AG10803 (cell line): Measurements from ENCODE around the gene SLC13A3.

ENCODE experiments used
- DNase-seq: peaks from one replicate; pipeline ENCODE4 v3.0.0; 2010; ENCODE audit warnings: low read depth
- H3K4me3 ChIP-seq: 2 replicates; pipeline ENCODE4 v1.5.1; 2011; ENCODE audit warnings: mild to moderate bottlenecking, low read length, control low read depth
- TF ChIP-seq, protein P1 (sequence below): conservative IDR thresholded peaks from 2 replicates; pipeline ENCODE4 v1.5.1; 2011; ENCODE audit warnings: mild to moderate bottlenecking, low read length, control low read depth, inconsistent platforms

The SLC13A3 gene

DNA sequence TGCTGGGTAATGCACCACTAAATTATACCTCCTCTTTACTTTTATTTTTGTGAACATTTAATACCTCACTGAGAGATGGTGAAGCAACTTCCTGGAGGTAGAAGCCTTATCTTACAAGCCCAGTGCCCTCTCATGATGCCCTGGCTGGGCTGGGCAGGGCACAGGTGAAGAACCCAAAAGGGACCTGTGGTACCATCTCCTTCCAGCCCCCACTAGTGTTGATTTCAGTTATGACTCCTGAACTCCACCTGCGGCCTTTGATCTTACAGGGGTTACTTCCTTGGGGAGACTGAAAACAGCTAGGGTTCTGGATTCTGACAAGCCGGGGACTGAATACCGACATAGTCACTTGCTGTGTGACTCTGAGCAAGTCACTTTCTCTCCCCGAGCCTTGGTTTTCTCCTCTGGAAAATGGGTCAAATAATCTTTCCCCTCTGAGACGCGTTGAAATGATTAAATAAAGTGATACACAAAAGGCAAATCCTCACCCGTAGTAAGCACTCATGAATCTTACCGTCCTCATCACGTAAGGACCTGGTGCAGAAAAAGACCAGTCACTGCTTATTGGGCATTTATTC, 1.2 kb downstream of the SLC13A3 start:
- TF ChIP-seq, protein P1, sequence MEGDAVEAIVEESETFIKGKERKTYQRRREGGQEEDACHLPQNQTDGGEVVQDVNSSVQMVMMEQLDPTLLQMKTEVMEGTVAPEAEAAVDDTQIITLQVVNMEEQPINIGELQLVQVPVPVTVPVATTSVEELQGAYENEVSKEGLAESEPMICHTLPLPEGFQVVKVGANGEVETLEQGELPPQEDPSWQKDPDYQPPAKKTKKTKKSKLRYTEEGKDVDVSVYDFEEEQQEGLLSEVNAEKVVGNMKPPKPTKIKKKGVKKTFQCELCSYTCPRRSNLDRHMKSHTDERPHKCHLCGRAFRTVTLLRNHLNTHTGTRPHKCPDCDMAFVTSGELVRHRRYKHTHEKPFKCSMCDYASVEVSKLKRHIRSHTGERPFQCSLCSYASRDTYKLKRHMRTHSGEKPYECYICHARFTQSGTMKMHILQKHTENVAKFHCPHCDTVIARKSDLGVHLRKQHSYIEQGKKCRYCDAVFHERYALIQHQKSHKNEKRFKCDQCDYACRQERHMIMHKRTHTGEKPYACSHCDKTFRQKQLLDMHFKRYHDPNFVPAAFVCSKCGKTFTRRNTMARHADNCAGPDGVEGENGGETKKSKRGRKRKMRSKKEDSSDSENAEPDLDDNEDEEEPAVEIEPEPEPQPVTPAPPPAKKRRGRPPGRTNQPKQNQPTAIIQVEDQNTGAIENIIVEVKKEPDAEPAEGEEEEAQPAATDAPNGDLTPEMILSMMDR, result no peak
- DNase-seq, result no peak
- no peak overlapping the region for H3K4me3 ChIP-seq

DNA sequence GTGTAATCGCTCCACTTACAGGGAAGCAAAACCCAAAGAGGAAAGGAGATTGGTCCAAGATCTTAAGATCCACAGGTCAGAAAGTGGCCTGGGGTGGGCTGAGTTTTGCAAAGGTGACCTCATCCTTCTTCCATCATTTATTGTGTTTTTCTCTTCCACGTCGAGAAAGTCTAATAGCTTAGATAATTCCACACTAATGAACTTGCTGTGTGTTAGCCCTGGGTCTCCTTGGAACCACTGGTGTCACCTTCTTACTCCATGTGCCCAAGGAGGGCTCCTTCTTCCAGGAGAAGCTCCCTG, 1.7 kb downstream of the SLC13A3 start:
- TF ChIP-seq, protein P1, result no peak
- DNase-seq, result no peak
- H3K4me3 ChIP-seq, result no peak overlapping the region

DNA sequence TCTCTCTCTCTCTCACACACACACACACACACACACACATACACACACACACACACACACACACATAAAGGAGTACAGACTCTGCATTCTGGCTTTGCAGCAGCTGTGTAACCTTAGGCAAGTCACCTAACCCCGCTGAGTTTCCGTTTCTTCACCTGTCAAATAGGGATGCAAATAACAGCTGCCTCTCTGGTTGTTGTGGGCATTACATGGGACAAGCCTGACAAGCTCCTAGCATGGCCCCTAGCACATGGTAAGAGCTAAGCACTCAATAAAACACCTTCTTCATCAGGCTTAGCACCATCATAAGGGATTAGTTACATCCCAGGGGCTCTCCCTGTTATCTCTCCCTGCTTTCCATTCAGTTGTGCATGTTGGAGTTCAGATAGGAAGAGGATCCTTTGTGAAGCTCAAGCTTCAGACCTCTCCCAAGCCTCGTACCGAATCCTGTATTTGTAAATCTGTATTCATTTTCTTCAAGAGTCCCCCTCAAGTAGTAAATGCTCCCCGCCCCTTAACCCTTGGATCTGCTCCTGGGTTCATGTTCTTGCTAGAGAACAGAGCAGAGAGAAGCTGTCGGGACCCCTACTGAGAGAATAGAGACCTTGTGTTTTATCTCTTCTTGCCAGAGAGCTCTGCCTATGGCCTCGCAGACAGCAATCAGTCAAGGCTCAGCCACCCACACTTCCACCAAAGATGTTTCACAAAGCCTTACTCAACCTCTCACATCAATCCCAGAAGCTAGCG, 2.2 kb downstream of the SLC13A3 start:
- H3K4me3 ChIP-seq, result no peak overlapping the region
- TF ChIP-seq, protein P1, result no peak
- no peak for DNase-seq

DNA sequence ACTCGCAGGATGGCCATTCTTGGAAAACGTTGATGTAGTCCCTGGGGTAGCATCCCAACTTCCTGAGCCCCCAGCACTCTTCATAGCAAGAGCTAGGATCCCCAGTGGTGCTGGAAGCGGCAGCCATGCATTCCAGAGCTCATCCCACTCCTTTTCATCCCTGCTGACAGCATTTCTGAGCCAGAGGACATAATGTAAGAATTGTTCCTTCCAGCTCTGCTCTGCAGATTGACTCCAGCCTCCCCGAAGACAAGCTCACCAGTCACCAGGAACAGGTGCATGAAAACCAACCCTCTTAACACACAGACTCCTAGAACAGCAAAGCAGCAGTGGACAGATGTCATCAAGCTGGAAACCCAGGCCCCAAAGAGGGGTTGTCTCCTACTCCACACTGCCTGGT, 3.8 kb downstream of the SLC13A3 start:
- DNase-seq, result no peak
- TF ChIP-seq, protein P1, result no peak

DNA sequence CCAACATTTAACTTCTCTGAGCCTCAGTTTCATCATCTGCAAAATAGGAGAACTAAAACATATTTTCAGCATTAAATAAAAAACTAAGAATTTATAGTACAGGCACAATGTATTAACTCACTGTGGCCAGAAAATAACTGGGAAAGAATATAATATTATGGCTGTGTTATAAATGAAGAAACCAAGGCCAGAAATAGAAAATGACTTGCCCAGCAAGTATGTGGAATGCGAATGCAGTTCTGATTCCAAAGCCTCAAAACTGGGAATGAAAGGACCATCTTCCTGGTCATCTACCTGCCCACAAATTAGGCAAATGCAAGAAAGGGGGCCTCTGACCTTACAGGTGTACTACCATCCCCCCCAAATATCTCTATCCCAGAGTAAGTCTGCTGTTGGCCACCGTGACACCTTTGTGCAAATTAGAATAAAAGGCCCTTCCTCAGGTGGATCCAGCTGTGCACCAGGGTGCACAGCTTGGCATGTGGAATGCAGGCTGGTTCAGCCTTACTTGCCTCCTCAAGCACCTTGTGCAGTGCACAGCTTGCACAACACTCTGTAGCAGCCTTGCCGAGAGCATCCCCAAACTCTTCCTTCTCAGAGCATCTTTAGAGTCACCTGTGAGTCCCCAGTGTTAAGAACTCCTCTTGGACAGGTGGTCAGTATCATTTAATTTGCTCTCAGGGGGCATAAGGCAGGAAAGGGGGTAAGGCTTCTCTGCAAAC, 4.4 kb downstream of the SLC13A3 start:
- H3K4me3 ChIP-seq, result no peak overlapping the region
- DNase-seq, result peak; percentile 23
- TF ChIP-seq, protein P1, result no peak

More for the DNA sequence above, 3.8 kb downstream of the SLC13A3 start:
- no peak overlapping the region for H3K4me3 ChIP-seq

DNA sequence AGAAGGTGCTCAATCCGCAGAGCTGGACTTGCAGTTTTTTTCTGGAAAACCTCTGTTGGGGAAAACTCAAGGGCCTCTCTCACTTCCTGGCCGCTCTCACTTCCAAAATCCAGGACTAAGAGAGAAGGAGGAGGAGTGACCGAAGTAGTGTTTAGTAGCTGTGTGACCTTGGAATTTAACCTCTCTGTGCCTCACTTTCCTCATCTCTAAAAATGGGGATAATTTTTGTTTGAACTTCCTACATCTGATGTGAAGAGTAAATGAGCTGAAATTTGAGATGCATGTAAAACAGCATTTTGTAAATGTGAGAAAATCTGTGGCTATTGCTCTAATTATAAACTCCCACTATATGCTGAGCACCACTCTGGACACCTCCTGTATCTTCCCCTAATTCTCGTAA, 5.1 kb downstream of the SLC13A3 start:
- TF ChIP-seq, protein P1, result no peak
- no peak overlapping the region for H3K4me3 ChIP-seq
- DNase-seq, result no peak

DNA sequence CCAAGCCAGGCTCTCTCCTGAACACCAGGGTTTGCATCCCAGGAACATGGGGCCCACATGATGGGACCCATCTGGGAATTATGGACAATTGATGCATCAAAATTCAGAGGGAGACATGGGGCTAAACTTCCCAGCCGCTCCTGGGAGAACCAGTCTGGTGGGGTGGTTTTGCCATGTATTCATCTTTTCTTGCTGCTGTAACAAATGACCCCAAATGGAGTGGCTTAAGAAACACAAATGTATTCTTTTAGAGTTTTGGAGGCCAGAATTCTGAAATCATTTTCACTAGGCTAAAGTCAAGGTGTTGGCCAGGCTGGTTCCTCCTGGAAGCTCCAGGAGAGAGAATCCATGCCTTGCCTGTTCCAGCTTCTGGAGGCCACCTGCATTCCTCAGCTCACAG, 6.5 kb downstream of the SLC13A3 start:
- DNase-seq, result no peak
- H3K4me3 ChIP-seq, result no peak overlapping the region
- TF ChIP-seq, protein P1, result no peak
